ENCODE measurements around the gene PNPLA7. TPM values are rescaled to one million over a fixed set of nuclear protein-coding genes. Genes with fewer than 3 reads are reported as not detected.

PNPLA7 gene
- total and polyA plus RNA-seq, 2 donors (not counting 1 experiment from before 2014, with no cell fraction given): 18.7 to 29.9 TPM

GRCh38 chr9:137448602-137448962 lies 101.6 kb downstream of the PNPLA7 start:
- peaks cover 24 to 39% of the 10 kb centered on the region in 2 donors for H3K4me1 ChIP-seq (ENCODE audit: control insufficient read depth in 2 of 2, insufficient read depth in 2 of 2, low read length in 2 of 2)
- H3K4me3 ChIP-seq (ENCODE audit: control extremely low read depth in 1 of 5, extremely low read depth in 1 of 5, insufficient read depth in 1 of 5, low read depth in 2 of 5, low read length in 4 of 5): no peak overlapping the region
- H3K36me3 ChIP-seq (replicated peaks in 1 of 2; ENCODE audit: control extremely low read depth in 1 of 2, control insufficient read depth in 1 of 2, extremely low read depth in 1 of 2, insufficient read depth in 2 of 2, low read length in 1 of 2): no peaks in the 10 kb centered on the region
- H2AFZ ChIP-seq (ENCODE audit: insufficient read depth, low read depth, low read length, poor library complexity, severe bottlenecking): no peak overlapping the region
- no peak overlapping the region for H3K9ac ChIP-seq (ENCODE audit: low read length)
- peaks cover 0 to 4% (median 0%) of the 10 kb centered on the region in 3 donors for H3K9me3 ChIP-seq (ENCODE audit: control extremely low read depth in 1 of 3, control insufficient read depth in 2 of 3, insufficient read depth in 1 of 3, low read length in 2 of 3)
- Mint-ChIP-seq H3K9me3 (ENCODE audit: insufficient read depth) (no peaks in the 10 kb centered on the region), H3K27me3 (peaks cover 5% of the 10 kb centered on the region), H3K4me1 (peaks cover 14% of the 10 kb centered on the region), H3K27ac (no peak overlapping the region), H3K4me3 (no peak overlapping the region)
- DNase-seq (no peak), ATAC-seq (ENCODE audit: low read depth) (no peak)
- no peak for TF ChIP-seq EZH2 (IDR thresholded peaks at IDR 0.05; ENCODE audit: borderline replicate concordance, insufficient read depth, low read depth, low read length, poor library complexity, severe bottlenecking)
- intact Hi-C loops (cut with micrococcal nuclease): no loop called here
- 99% methylated on average over 12 of the region's 16 CpGs for whole genome bisulfite sequencing (ENCODE audit: insufficient coverage)
- POLR2A ChIA-PET: interaction anchor here (1.5 kb wide), 1 partner anchor 26 kb away, joined by 3 read pairs; the partner anchor contains the start of genes EXD3 and NOXA1
- H3K27ac ChIP-seq (ENCODE audit: low read length in 2 of 2): no peak overlapping the region
- H3K79me2 ChIP-seq (ENCODE audit: control insufficient read depth, insufficient read depth, low read length): no peaks in the 10 kb centered on the region
- CTCF ChIA-PET: interaction anchor here (1.5 kb wide), 1 partner anchor 13 kb away, joined by 4 read pairs; no protein-coding TSS in a partner anchor
- H3K4me2 ChIP-seq (replicated peaks; ENCODE audit: low read depth, low read length, poor library complexity, severe bottlenecking): no peak overlapping the region
- H4K20me1 ChIP-seq (ENCODE audit: control insufficient read depth, insufficient read depth, low read length, poor library complexity, severe bottlenecking): peaks cover 5% of the 10 kb centered on the region
- H3K27me3 ChIP-seq (replicated peaks in 1 of 4; ENCODE audit: control extremely low read depth in 1 of 4, control insufficient read depth in 3 of 4, insufficient read depth in 4 of 4, low read length in 3 of 4): peaks cover 0 to 8% (median 2%) of the 10 kb centered on the region in 4 experiments

GRCh38 chr9:137447722-137448601 lies 102.2 kb downstream of the PNPLA7 start:
- ChIA-PET CTCF (interaction anchor here (0.7 to 1.5 kb wide), 2 partner anchors 14 to 146 kb away, joined by 3 to 4 read pairs; partner anchors contain the start of gene NRARP), POLR2A (interaction anchor here (0.7 to 1.5 kb wide), 3 partner anchors 11 to 203 kb away, joined by 3 read pairs; partner anchors contain the start of genes EXD3 and NOXA1)
- Histone ChIP-seq H3K36me3 (replicated peaks in 1 of 2; ENCODE audit: control extremely low read depth in 1 of 2, control insufficient read depth in 1 of 2, extremely low read depth in 1 of 2, insufficient read depth in 2 of 2, low read length in 1 of 2) (no peaks in the 10 kb centered on the region), H3K27ac (ENCODE audit: low read length in 2 of 2) (no peak overlapping the region), H3K4me2 (replicated peaks; ENCODE audit: low read depth, low read length, poor library complexity, severe bottlenecking) (no peak overlapping the region), H3K27me3 (replicated peaks in 1 of 4; ENCODE audit: control extremely low read depth in 1 of 4, control insufficient read depth in 3 of 4, insufficient read depth in 4 of 4, low read length in 3 of 4) (peaks cover 0 to 8% (median 3%) of the 10 kb centered on the region in 4 experiments), H3K79me2 (ENCODE audit: control insufficient read depth, insufficient read depth, low read length) (no peaks in the 10 kb centered on the region), H4K20me1 (ENCODE audit: control insufficient read depth, insufficient read depth, low read length, poor library complexity, severe bottlenecking) (no peaks in the 10 kb centered on the region), H3K4me3 (ENCODE audit: control extremely low read depth in 1 of 5, extremely low read depth in 1 of 5, insufficient read depth in 1 of 5, low read depth in 2 of 5, low read length in 4 of 5) (no peak overlapping the region), H3K9ac (ENCODE audit: low read length) (no peak overlapping the region), H2AFZ (ENCODE audit: insufficient read depth, low read depth, low read length, poor library complexity, severe bottlenecking) (no peak overlapping the region), H3K9me3 (ENCODE audit: control extremely low read depth in 1 of 3, control insufficient read depth in 2 of 3, insufficient read depth in 1 of 3, low read length in 2 of 3) (peaks cover 0 to 2% (median 0%) of the 10 kb centered on the region in 3 donors), H3K4me1 (ENCODE audit: control insufficient read depth in 2 of 2, insufficient read depth in 2 of 2, low read length in 2 of 2) (peaks cover 18 to 33% of the 10 kb centered on the region in 2 donors)
- peaks cover 13% of the 10 kb centered on the region for H3K4me1 Mint-ChIP-seq
- no peak overlapping the region for H3K27ac Mint-ChIP-seq
- TF ChIP-seq EZH2 (IDR thresholded peaks at IDR 0.05; ENCODE audit: borderline replicate concordance, insufficient read depth, low read depth, low read length, poor library complexity, severe bottlenecking) (no peak), CTCF (IDR thresholded peaks at IDR 0.05) (no peak)
- peaks cover 7% of the 10 kb centered on the region for H3K27me3 Mint-ChIP-seq
- no peak for DNase-seq
- intact Hi-C loops (cut with micrococcal nuclease): no loop called here
- WGBS (ENCODE audit: insufficient coverage): 98% methylated on average over 24 of the region's 27 CpGs
- H3K9me3 Mint-ChIP-seq (ENCODE audit: insufficient read depth): no peaks in the 10 kb centered on the region
- no peak overlapping the region for H3K4me3 Mint-ChIP-seq
- ATAC-seq (ENCODE audit: low read depth): no peak

Data from B cell (primary cell).